Smooth muscle cell (in vitro differentiated cells): ENCODE results near the gene NUP62. TPM values are rescaled to one million over a fixed set of nuclear protein-coding genes. Genes with fewer than 3 reads are reported as not detected.
"Not testable (repeated sequence)": the region's sequence is repeated elsewhere in the genome, so short reads cannot be mapped to it uniquely, and the experiment has no call there.

Experiments
- DNase-seq: peaks from one replicate; lab custom pipeline; 2025; ENCODE audit not compliant: unreplicated experiment; lab: John Stamatoyannopoulos, UW
- H2AFZ ChIP-seq: fragments of 200-600 bp; sonication (generic); 2 replicates; pipeline ENCODE4 v1.6.0; 2016; ENCODE audit warnings: antibody characterized with exemption, low read depth, mild to moderate bottlenecking
- H3F3A ChIP-seq: fragments of 200-600 bp; sonication (generic); 2 replicates; pipeline ENCODE4 v1.6.0; 2017; ENCODE audit warnings: antibody characterized with exemption, low read depth
- H3K27ac ChIP-seq: fragments of 200-600 bp; sonication (generic); 2 replicates; pipeline ENCODE4 v1.5.1; 2016; ENCODE audit warnings: low read depth, mild to moderate bottlenecking
- H3K27me3 ChIP-seq: fragments of 200-600 bp; sonication (generic); 2 replicates; pipeline ENCODE4 v1.6.1; 2016; ENCODE audit warnings: low read depth, mild to moderate bottlenecking
- H3K36me3 ChIP-seq: fragments of 200-600 bp; sonication (generic); 2 replicates; pipeline ENCODE4 v1.5.1; 2016; ENCODE audit warnings: low read depth
- H3K4me1 ChIP-seq: fragments of 200-600 bp; sonication (generic); 2 replicates; pipeline ENCODE4 v1.5.1; 2016; ENCODE audit warnings: low read depth
- H3K4me2 ChIP-seq: fragments of 200-600 bp; sonication (generic); 2 replicates; pipeline ENCODE4 v1.6.0; 2016; ENCODE audit warnings: mild to moderate bottlenecking
- H3K4me3 ChIP-seq: fragments of 200-600 bp; sonication (generic); 2 replicates; pipeline ENCODE4 v1.5.1; 2016; ENCODE audit warnings: mild to moderate bottlenecking
- H3K79me2 ChIP-seq: fragments of 200-600 bp; sonication (generic); 2 replicates; pipeline ENCODE4 v1.6.0; 2016; ENCODE audit warnings: low read depth, mild to moderate bottlenecking
- H3K9ac ChIP-seq: fragments of 200-600 bp; sonication (generic); 2 replicates; pipeline ENCODE4 v1.6.0; 2016; ENCODE audit warnings: low read depth
- H3K9me3 ChIP-seq: fragments of 200-600 bp; sonication (generic); replicated peaks from 2 replicates; pipeline ENCODE4 v1.5.1; 2016; ENCODE audit warnings: low read depth
- H4K20me1 ChIP-seq: fragments of 200-600 bp; sonication (generic); 2 replicates; pipeline ENCODE4 v1.6.0; 2016; ENCODE audit warnings: low read depth
- CTCF ChIP-seq: fragments of 200-600 bp; sonication (generic); IDR thresholded peaks from 2 replicates; pipeline ENCODE4 v1.5.1; 2017; ENCODE audit warnings: borderline replicate concordance, mild to moderate bottlenecking, antibody characterized with exemption; ENCODE audit not compliant: insufficient read depth, poor library complexity, severe bottlenecking
- WGBS: methylation state at CpG from one replicate; pipeline ENCODE4 v1.1.7; 2016; ENCODE audit warnings: low lambda C conversion rate; 5-methylcytosine and 5-hydroxymethylcytosine counted together
- polyA plus RNA-seq: library from polyadenylated mRNA; unstranded; fragments of >200 nt; fragmentation: Nextera tagmentation; extraction: Ambion mirVana; gene quantifications from 2 replicates; pipeline ENCODE4 v1.2.1, GENCODE V29; 2016
- total RNA-seq: library from RNA; depleted of rRNA; stranded (reverse); fragments of >200 nt; gene quantifications from 2 replicates; pipeline ENCODE4 v1.2.3, GENCODE V29; 2014

NUP62 gene
- total and polyA plus RNA-seq, 2 experiments from 2014 or later = 24.2 to 29.5 TPM

- Histone ChIP-seq H3K9me3 (no peaks in the 10 kb centered on the region), H3K4me2 (no peak overlapping the region), H3K36me3 (no peaks in the 10 kb centered on the region), H3K4me1 (no peaks in the 10 kb centered on the region), H3K27ac (no peak overlapping the region), H3K79me2 (no peaks in the 10 kb centered on the region), H3K4me3 (no peak overlapping the region), H3K9ac (no peak overlapping the region), H3K27me3 (no peaks in the 10 kb centered on the region), H3F3A (no peaks in the 10 kb centered on the region), H2AFZ (no peak overlapping the region), H4K20me1 (no peaks in the 10 kb centered on the region)
- no peak for DNase-seq
- no peak for TF ChIP-seq CTCF
- 89% methylated on average over 6 of the region's 6 CpGs for WGBS
Measured at GRCh38 chr19:49972841-49973240, 43.5 kb upstream of the NUP62 start.

- H3K4me1 ChIP-seq = no peaks in the 10 kb centered on the region
- TF ChIP-seq CTCF = no peak
Measured at GRCh38 chr19:49971991-49972411, 42.7 kb upstream of the NUP62 start.

GRCh38 chr19:49969355-49969754 lies 40.1 kb upstream of the NUP62 start:
- H3K4me3 ChIP-seq, H3K9ac ChIP-seq, H3F3A ChIP-seq, H3K27ac ChIP-seq, H3K4me1 ChIP-seq, H3K27me3 ChIP-seq, H2AFZ ChIP-seq, H3K4me2 ChIP-seq, H3K36me3 ChIP-seq, H4K20me1 ChIP-seq, DNase-seq, H3K9me3 ChIP-seq, H3K79me2 ChIP-seq: not testable (repeated sequence)
- WGBS = 76% methylated on average over 6 of the region's 9 CpGs

More at GRCh38 chr19:49971991-49972411, 42.7 kb upstream of the NUP62 start:
- H3K27ac ChIP-seq = no peak overlapping the region
- no peak overlapping the region for H2AFZ ChIP-seq
- 88% methylated on average over 9 of the region's 12 CpGs for WGBS
- H3K36me3 ChIP-seq = no peaks in the 10 kb centered on the region
- H4K20me1 ChIP-seq = no peaks in the 10 kb centered on the region
- no peak overlapping the region for H3K9ac ChIP-seq
- H3K27me3 ChIP-seq = no peaks in the 10 kb centered on the region
- no peak overlapping the region for H3K4me2 ChIP-seq
- no peaks in the 10 kb centered on the region for H3K9me3 ChIP-seq
- H3K4me3 ChIP-seq = no peak overlapping the region
- no peak for DNase-seq
- no peaks in the 10 kb centered on the region for H3K79me2 ChIP-seq
- H3F3A ChIP-seq = no peaks in the 10 kb centered on the region

- Histone ChIP-seq H3K4me1 (no peaks in the 10 kb centered on the region), H3K9ac (no peak overlapping the region), H3K4me3 (no peak overlapping the region), H3F3A (no peaks in the 10 kb centered on the region), H3K9me3 (no peaks in the 10 kb centered on the region), H4K20me1 (no peaks in the 10 kb centered on the region), H3K27me3 (no peaks in the 10 kb centered on the region), H2AFZ (no peak overlapping the region), H3K27ac (no peak overlapping the region), H3K36me3 (no peaks in the 10 kb centered on the region), H3K4me2 (no peak overlapping the region), H3K79me2 (no peaks in the 10 kb centered on the region)
- TF ChIP-seq CTCF = no peak
- 88% methylated on average over 5 of the region's 5 CpGs for WGBS
- DNase-seq = no peak
Measured at GRCh38 chr19:49968279-49968922, 39.1 kb upstream of the NUP62 start.

GRCh38 chr19:49960980-49961379 lies 31.7 kb upstream of the NUP62 start, which contains the start of gene SIGLEC11:
SIGLEC11 (minus strand) TSS chr19:49961172; CDS start chr19:49961081, 91 bp downstream.
- H3K4me1 ChIP-seq, H2AFZ ChIP-seq, H3F3A ChIP-seq, H3K9me3 ChIP-seq, H3K9ac ChIP-seq, H3K4me2 ChIP-seq, H4K20me1 ChIP-seq, DNase-seq, H3K79me2 ChIP-seq, H3K4me3 ChIP-seq, H3K36me3 ChIP-seq, H3K27ac ChIP-seq, H3K27me3 ChIP-seq: not testable (repeated sequence)
- WGBS = 89% methylated on average over 6 of the region's 10 CpGs

GRCh38 chr19:49959892-49960291 lies 30.6 kb upstream of the NUP62 start:
- H2AFZ ChIP-seq, H3K4me3 ChIP-seq, H3K4me2 ChIP-seq, H3K79me2 ChIP-seq, H3K9me3 ChIP-seq, H3F3A ChIP-seq, H3K36me3 ChIP-seq, H4K20me1 ChIP-seq, H3K27me3 ChIP-seq, DNase-seq, H3K27ac ChIP-seq, H3K4me1 ChIP-seq, H3K9ac ChIP-seq: not testable (repeated sequence)
- no CpG with 5 or more reads among the region's 12 CpGs for whole genome bisulfite sequencing
